HG03469 (cell line): ENCODE measurements around the gene ASB16.

Experiments
- ATAC-seq: cut with Tn5 transposase; IDR thresholded peaks from one replicate; pipeline ENCODE4 v1.9.1; 2021; ENCODE audit warnings: mild to moderate bottlenecking, moderate library complexity, moderate number of reproducible peaks; ENCODE audit not compliant: unreplicated experiment

ASB16 gene

DNA sequence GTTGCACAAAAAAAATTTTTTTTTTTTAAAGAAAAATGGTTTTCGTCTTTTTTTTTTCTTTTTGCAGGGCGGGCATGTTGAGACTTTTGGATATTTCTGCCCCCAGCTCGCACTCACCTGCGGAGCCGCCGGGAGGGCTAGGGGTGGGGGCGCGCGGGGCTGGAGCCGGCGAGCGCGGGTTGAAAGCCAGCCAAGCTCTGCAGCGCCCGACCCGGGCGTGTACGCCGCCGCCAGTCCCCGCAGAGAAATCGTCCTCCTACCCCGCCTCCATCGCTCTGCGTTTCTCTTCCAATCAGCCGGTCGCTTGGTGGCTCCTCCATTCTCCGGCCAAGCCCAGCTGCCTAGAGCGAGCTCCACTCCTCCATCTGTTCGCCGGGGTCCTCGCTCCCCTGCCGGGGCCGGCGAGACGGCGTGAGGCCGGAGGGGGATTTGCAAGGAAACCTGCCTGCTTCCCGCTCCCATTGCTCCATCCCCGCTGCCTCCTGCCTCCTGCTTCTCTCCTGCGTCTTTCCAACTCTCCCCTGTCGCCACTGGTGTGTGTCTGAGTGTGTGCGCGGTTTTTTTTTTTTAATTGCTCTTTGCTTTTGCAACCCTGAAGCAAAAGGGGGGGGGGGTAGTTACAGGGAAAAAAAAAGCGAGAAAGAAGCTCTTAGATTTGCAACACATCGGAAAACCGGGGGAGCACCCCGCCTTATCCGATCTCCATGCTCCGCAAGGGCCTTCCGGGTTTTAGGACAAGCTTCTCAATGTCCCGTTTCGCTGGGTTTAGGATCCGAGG, 50.8 kb downstream of the ASB16 start:
- ATAC-seq = no peak

DNA sequence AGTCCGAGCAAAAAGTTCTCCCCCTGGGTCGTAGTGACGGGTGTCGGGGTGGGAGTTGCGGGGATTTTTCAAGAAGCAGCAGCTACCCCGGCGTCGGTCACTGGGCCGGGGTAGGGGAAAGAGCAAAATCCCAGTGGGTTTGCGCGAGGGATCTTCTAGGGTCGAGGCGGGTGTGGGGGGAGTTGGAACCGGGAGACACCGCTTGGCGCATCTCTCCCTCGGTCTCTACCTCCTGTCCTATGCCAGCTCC, 51.3 kb downstream of the ASB16 start:
- no peak for ATAC-seq

DNA sequence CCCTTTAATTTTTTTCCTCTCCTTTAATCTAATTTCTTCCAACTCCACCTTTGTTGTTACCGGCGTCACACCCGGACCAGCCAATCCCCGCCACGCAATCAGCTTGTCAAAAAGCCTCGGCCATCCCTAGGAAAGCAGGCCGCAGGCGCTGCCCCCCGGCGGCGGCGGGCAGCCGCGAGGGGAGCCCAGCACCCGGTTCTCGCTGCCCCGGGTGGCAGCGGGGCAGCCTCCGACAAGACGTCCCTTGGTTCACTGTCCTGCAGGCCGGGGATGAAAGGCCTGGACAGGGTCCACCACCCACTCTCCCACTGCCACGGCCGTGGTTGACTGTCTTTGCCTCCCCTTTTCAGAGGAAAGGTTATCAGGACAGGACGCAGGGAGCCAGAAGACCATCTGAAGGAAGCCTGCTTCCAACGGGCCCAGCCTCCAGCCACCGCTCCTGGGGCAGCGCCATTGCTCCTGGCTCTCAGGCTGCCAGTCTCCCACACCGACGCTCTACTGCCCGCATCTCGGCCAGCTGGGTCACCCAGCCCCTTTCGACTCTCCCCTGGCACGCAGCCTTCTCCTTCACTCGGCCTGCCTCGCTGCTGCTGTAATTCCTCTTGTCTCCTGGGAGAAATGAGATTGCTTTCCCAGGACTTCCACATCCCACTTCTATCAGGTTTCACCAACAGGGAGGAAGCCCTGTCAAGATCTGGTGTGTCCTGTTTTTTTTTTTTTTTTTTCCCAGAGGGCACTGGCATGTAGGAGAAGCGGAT, 51.8 kb downstream of the ASB16 start:
- no peak for ATAC-seq

DNA sequence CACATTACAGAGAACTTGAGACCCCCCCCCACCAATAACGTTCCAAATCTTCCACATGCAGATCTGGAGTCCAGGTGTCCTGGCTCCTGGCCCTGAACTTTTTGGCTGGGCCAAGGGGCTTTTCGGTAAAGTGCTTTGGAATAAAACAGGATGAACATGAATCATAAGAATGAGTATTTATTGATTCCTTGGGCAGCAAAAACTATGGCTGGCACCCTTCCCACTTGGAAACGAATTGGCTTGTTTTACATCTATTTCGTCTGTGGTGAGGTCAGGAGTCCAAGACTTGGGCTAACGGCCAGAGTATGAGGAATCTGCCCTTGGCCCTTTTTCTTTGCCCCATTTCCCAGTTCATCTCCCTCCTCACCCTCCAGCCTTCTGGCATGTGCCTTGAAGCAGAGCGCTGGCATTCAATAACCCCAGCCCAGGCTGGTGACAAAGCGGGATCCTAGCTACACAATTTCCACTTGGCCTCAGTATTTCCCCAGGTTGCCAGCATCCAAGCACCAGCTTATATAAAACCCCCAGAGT, 53.1 kb downstream of the ASB16 start:
- ATAC-seq = no peak
